Neuronal stem cell (in vitro differentiated cells): ENCODE measurements around the gene WNT3.

Source experiments
- DNase-seq: peaks from one replicate; pipeline ENCODE4 v3.0.0-alpha.2; 2013; ENCODE audit warnings: low spot score
- H2AFZ ChIP-seq: one replicate; pipeline ENCODE4 v1.6.1; 2013; ENCODE audit warnings: mild to moderate bottlenecking, low read length, inconsistent platforms
- H2AK5ac ChIP-seq: 2 replicates; pipeline ENCODE4 v1.6.1; 2013; ENCODE audit warnings: low read depth, mild to moderate bottlenecking, inconsistent platforms, low read length, moderate library complexity, mixed read lengths
- H2BK120ac ChIP-seq: 2 replicates; pipeline ENCODE4 v1.6.1; 2013; ENCODE audit warnings: low read depth, mild to moderate bottlenecking, inconsistent platforms, low read length, moderate library complexity, mixed read lengths
- H2BK12ac ChIP-seq: one replicate; pipeline ENCODE4 v1.6.1; 2013; ENCODE audit warnings: low read length, inconsistent platforms
- H2BK15ac ChIP-seq: 2 replicates; pipeline ENCODE4 v1.6.1; 2013; ENCODE audit warnings: mild to moderate bottlenecking, low read length, inconsistent platforms, mixed read lengths
- H2BK5ac ChIP-seq: one replicate; pipeline ENCODE4 v1.6.1; 2013; ENCODE audit warnings: inconsistent platforms, mild to moderate bottlenecking, low read length, moderate library complexity
- H3K14ac ChIP-seq: one replicate; pipeline ENCODE4 v1.6.1; 2013; ENCODE audit warnings: low read length, inconsistent platforms
- H3K18ac ChIP-seq: 2 replicates; pipeline ENCODE4 v1.6.1; 2013; ENCODE audit warnings: low read length, inconsistent platforms
- H3K23ac ChIP-seq: 2 replicates; pipeline ENCODE4 v1.6.1; 2013; ENCODE audit warnings: low read depth, mild to moderate bottlenecking, mixed read lengths, low read length, inconsistent platforms; ENCODE audit not compliant: poor library complexity
- H3K27ac ChIP-seq: replicated peaks from 3 replicates; pipeline ENCODE4 v1.5.1; 2013; ENCODE audit warnings: low read length, inconsistent platforms
- H3K27me3 ChIP-seq, 3 experiments: 2 replicates each; pipeline ENCODE4 v1.6.1; 2013; ENCODE audit warnings: low read length in 3 of 3, mild to moderate bottlenecking in 2 of 3, inconsistent platforms in 1 of 3, low read depth in 1 of 3, mixed read lengths in 1 of 3, moderate library complexity in 1 of 3; ENCODE audit not compliant: control insufficient read depth in 3 of 3, insufficient read depth in 3 of 3
- H3K36me3 ChIP-seq, 2 donors: replicated peaks in 1 of 2; 2 replicates each; pipeline ENCODE4 v1.6.1; 2013; ENCODE audit warnings: low read length in 2 of 2; ENCODE audit not compliant: control insufficient read depth in 2 of 2, insufficient read depth in 2 of 2
- H3K4ac ChIP-seq: 2 replicates; pipeline ENCODE4 v1.6.1; 2013; ENCODE audit warnings: inconsistent platforms, mild to moderate bottlenecking, low read length, moderate library complexity
- H3K4me1 ChIP-seq, 2 donors: 1 replicate in 1 of 2; 2 replicates in 1 of 2; pipeline ENCODE4 v1.6.1; 2013; ENCODE audit warnings: low read length in 2 of 2, low read depth in 1 of 2; ENCODE audit not compliant: control insufficient read depth in 2 of 2, insufficient read depth in 1 of 2
- H3K4me2 ChIP-seq: one replicate; pipeline ENCODE4 v1.6.1; 2013; ENCODE audit warnings: mild to moderate bottlenecking, low read length, inconsistent platforms; ENCODE audit not compliant: insufficient read depth, poor library complexity, severe bottlenecking
- H3K4me3 ChIP-seq, 2 donors: 2 replicates each; pipeline ENCODE4 v1.5.1; 2013; ENCODE audit warnings: low read length in 2 of 2, mild to moderate bottlenecking in 2 of 2, inconsistent platforms in 1 of 2, moderate library complexity in 1 of 2
- H3K79me1 ChIP-seq: one replicate; pipeline ENCODE4 v1.6.1; 2013; ENCODE audit warnings: low read depth, mild to moderate bottlenecking, inconsistent platforms, low read length, moderate library complexity
- H3K9ac ChIP-seq: one replicate; pipeline ENCODE4 v1.6.1; 2013; ENCODE audit warnings: mild to moderate bottlenecking, low read depth, low read length, inconsistent platforms; ENCODE audit not compliant: poor library complexity
- H3K9me3 ChIP-seq, 2 donors: replicated peaks in 1 of 2; 2 replicates each; pipeline versions ENCODE3 to v1.6.1; 2013; ENCODE audit warnings: low read length in 2 of 2, mild to moderate bottlenecking in 2 of 2, inconsistent platforms in 1 of 2, low read depth in 1 of 2, mixed read lengths in 1 of 2, moderate library complexity in 1 of 2; ENCODE audit not compliant: control insufficient read depth in 2 of 2, insufficient read depth in 1 of 2
- H4K8ac ChIP-seq: one replicate; pipeline ENCODE4 v1.6.1; 2013; ENCODE audit warnings: low read depth, mild to moderate bottlenecking, inconsistent platforms, low read length, moderate library complexity
- H4K91ac ChIP-seq: one replicate; pipeline ENCODE4 v1.6.1; 2013; ENCODE audit warnings: low read length, low read depth, mild to moderate bottlenecking, inconsistent platforms; ENCODE audit not compliant: poor library complexity
- WGBS, 2 donors: extraction: QIAGEN DNeasy Blood & Tissue Kit; methylation state at CpG; one replicate each; pipeline ENCODE4 v1.1.7; 2013; ENCODE audit warnings: missing lambda C conversion rate in 2 of 2, mixed read lengths in 1 of 2; ENCODE audit not compliant: insufficient read length in 2 of 2, insufficient replicate concordance in 1 of 2; ENCODE audit errors: extremely low coverage in 2 of 2; 5-methylcytosine and 5-hydroxymethylcytosine counted together

The WNT3 gene

DNA sequence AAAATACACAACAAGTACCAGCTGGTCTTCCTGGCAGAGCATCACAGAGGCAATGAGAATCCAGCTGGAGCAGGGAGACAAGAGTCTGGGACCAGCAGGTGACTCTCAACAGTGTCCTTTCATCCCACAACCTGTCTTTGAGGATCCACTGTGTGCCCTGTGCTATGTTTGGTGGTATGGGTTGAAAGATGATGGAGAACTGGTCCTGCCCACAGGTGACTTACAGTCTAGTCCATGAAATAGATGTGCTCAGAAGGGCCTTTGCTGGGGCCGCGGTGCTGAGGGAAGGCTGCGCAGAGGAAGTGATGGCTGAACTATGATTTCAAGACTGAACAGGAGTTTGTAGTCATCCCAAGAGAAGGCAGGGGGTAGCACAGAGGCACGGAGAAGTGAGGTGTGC is 17.9 kb downstream of the WNT3 start:
- no peak overlapping the region for H2BK120ac ChIP-seq
- no peak overlapping the region for H3K9ac ChIP-seq
- no peaks in the 10 kb centered on the region for H3K27me3 ChIP-seq
- H2BK12ac ChIP-seq, result no peak overlapping the region
- H3K23ac ChIP-seq, result no peak overlapping the region
- peaks cover 0 to 27% of the 10 kb centered on the region in 2 donors for H3K36me3 ChIP-seq
- no peak for DNase-seq
- H3K79me1 ChIP-seq, result no peaks in the 10 kb centered on the region
- H2BK5ac ChIP-seq, result no peak overlapping the region
- H3K4me1 ChIP-seq, result no peaks in the 10 kb centered on the region
- H2AK5ac ChIP-seq, result no peak overlapping the region
- no peak overlapping the region for H4K91ac ChIP-seq
- H3K27ac ChIP-seq, result no peak overlapping the region
- H3K4ac ChIP-seq, result no peak overlapping the region
- H3K4me3 ChIP-seq, result no peak overlapping the region
- H3K4me2 ChIP-seq, result no peak overlapping the region
- H2AFZ ChIP-seq, result no peak overlapping the region
- peaks cover 0 to 2% of the 10 kb centered on the region in 2 donors for H3K9me3 ChIP-seq
- no peak overlapping the region for H4K8ac ChIP-seq
- H3K14ac ChIP-seq, result no peak overlapping the region
- no CpG with 5 or more reads among the region's 4 CpGs for WGBS, 2 donors
- no peak overlapping the region for H2BK15ac ChIP-seq
- H3K18ac ChIP-seq, result no peak overlapping the region

DNA sequence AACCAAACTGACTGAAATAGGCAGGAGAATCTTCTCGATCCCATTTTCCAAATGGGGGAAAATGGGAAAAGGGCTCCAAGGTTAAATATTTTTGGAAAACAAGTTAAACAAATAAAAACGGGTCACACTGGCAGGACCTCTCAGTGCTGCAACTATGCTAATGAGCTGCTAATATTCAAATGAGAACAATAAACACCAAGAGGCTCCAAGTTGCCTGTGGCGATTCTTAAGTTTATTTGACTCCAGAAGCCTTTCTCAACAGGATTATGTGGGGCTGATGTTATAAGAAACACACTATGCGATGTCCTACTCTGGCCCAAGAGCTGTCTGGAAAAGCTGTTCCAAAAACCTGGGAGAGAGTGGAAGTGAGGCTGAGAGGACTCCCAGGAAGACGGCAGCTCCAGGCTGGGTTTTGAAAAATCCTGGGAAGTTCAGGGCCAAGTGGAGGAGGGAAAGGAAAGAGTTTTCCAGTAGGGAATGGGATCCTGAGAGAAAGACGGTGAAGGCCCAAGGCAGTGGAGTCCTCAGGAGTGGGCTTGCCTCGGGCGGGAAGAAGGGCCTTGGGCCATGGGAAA is 21.4 kb downstream of the WNT3 start:
- H3K4me1 ChIP-seq, result peaks cover 0 to 3% of the 10 kb centered on the region in 2 donors
- WGBS, 2 donors, result no CpG with 5 or more reads among the region's 8 CpGs

DNA sequence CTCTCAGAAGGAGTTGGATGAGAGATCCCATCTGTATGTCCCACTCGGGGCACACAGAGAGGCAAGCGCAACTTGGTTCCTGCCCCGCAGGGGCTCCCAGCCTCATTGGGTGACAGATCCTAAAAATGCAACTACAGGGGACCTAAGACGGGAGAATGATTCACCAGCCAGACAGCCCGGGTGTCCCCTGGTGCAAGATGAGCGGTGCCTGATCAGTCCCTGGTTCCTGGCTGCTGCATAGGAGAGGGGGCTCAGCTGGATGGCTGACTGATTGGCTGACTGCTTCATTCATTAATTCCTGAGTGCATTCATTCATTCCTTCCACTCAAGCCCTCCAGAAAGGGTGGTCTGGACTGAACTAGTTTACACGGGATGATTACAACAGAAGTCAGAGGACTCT is 22.0 kb downstream of the WNT3 start:
- no peaks in the 10 kb centered on the region for H3K27me3 ChIP-seq
- peaks cover 0 to 13% of the 10 kb centered on the region in 2 donors for H3K36me3 ChIP-seq
- H3K9ac ChIP-seq, result no peak overlapping the region
- H4K8ac ChIP-seq, result no peak overlapping the region
- H3K4me1 ChIP-seq, result peaks cover 0 to 3% of the 10 kb centered on the region in 2 donors
- H2AK5ac ChIP-seq, result no peak overlapping the region
- no peak overlapping the region for H3K4ac ChIP-seq
- no peak overlapping the region for H3K4me3 ChIP-seq
- H3K23ac ChIP-seq, result no peak overlapping the region
- no CpG with 5 or more reads among the region's 7 CpGs for WGBS, 2 donors
- H3K4me2 ChIP-seq, result no peak overlapping the region
- H2AFZ ChIP-seq, result no peak overlapping the region
- H2BK120ac ChIP-seq, result no peak overlapping the region
- DNase-seq, result no peak
- H3K9me3 ChIP-seq, result no peaks in the 10 kb centered on the region
- no peak overlapping the region for H2BK15ac ChIP-seq
- H3K14ac ChIP-seq, result no peak overlapping the region
- H3K27ac ChIP-seq, result no peak overlapping the region
- no peak overlapping the region for H4K91ac ChIP-seq
- no peak overlapping the region for H2BK5ac ChIP-seq
- no peaks in the 10 kb centered on the region for H3K79me1 ChIP-seq
- no peak overlapping the region for H3K18ac ChIP-seq
- H2BK12ac ChIP-seq, result no peak overlapping the region

More for the DNA sequence above, 21.4 kb downstream of the WNT3 start:
- H3K4me2 ChIP-seq, result no peak overlapping the region
- H3K79me1 ChIP-seq, result no peaks in the 10 kb centered on the region
- H3K14ac ChIP-seq, result no peak overlapping the region
- no peak overlapping the region for H2BK15ac ChIP-seq
- H3K18ac ChIP-seq, result no peak overlapping the region
- no peak overlapping the region for H3K23ac ChIP-seq
- no peak overlapping the region for H2BK120ac ChIP-seq
- H3K27me3 ChIP-seq, result no peaks in the 10 kb centered on the region
- no peak overlapping the region for H3K4ac ChIP-seq
- no peak overlapping the region for H3K9ac ChIP-seq
- H2AK5ac ChIP-seq, result no peak overlapping the region
- DNase-seq, result no peak
- H4K8ac ChIP-seq, result no peak overlapping the region
- H3K9me3 ChIP-seq, result no peaks in the 10 kb centered on the region
- H2BK12ac ChIP-seq, result no peak overlapping the region
- H4K91ac ChIP-seq, result no peak overlapping the region
- H2AFZ ChIP-seq, result no peak overlapping the region
- H3K27ac ChIP-seq, result no peak overlapping the region
- H2BK5ac ChIP-seq, result no peak overlapping the region
- H3K36me3 ChIP-seq, result peaks cover 0 to 11% of the 10 kb centered on the region in 2 donors
- no peak overlapping the region for H3K4me3 ChIP-seq

DNA sequence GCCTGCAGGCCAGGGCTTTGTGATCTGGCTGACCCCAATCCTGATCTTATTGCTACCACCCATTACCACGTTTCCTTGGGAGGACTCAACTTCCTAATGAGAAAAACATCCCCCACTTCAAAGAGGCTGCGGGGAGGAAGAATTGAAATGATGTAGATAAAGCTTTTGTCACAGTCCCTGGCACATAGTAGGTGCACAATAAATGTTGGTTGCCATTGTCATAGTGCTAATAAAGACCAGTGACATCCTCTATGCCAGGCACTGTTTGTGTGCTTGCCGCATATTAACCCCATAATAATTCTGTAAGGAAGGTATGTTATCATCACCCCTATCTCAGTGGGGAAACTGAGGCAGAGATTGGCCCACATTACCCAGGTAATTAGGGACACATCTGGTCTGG is 22.4 kb downstream of the WNT3 start:
- Histone ChIP-seq H3K27ac (no peak overlapping the region), H3K23ac (no peak overlapping the region), H3K36me3 (peaks cover 0 to 15% of the 10 kb centered on the region in 2 donors), H3K4ac (no peak overlapping the region), H4K91ac (no peak overlapping the region), H3K9me3 (no peaks in the 10 kb centered on the region), H3K9ac (no peak overlapping the region), H3K27me3 (no peaks in the 10 kb centered on the region), H3K4me1 (peaks cover 0 to 3% of the 10 kb centered on the region in 2 donors), H2BK5ac (no peak overlapping the region), H2AFZ (no peak overlapping the region), H3K4me2 (no peak overlapping the region), H3K18ac (no peak overlapping the region), H3K4me3 (no peak overlapping the region), H2AK5ac (no peak overlapping the region), H3K14ac (no peak overlapping the region), H2BK15ac (no peak overlapping the region), H2BK120ac (no peak overlapping the region), H3K79me1 (no peaks in the 10 kb centered on the region), H2BK12ac (no peak overlapping the region), H4K8ac (no peak overlapping the region)
- WGBS, 2 donors, result no CpG with 5 or more reads among the region's 3 CpGs
- DNase-seq, result no peak
